Tibial nerve (tissue), 4 donors: Measurements from ENCODE around the gene MARCOL. TPM values are rescaled to one million over a fixed set of nuclear protein-coding genes. Genes with fewer than 3 reads are reported as not detected.
A peak's percentile ranks its signal among the peaks of the same experiment; 100 is the strongest.

Experiments used
- DNase-seq, 2 donors: peaks; one replicate each; pipeline ENCODE4 v3.0.0-alpha.2; 2019; ENCODE audit warnings: low spot score in 2 of 2
- H3K27ac ChIP-seq, 4 donors: fragments of 200-600 bp; sonication (generic) in 3 of 4; one replicate each; pipeline ENCODE4 v1.5.1; 2017 to 2019; ENCODE audit warnings: mild to moderate bottlenecking in 1 of 4
- H3K27me3 ChIP-seq, 2 donors: fragments of 200-600 bp; sonication (generic) in 1 of 2; one replicate each; pipeline versions ENCODE4 v1.5.1 to v1.6.0; 2017 to 2019
- H3K36me3 ChIP-seq, 3 donors: fragments of 200-600 bp; sonication (generic); one replicate each; pipeline ENCODE4 v1.5.1; 2018 to 2019
- H3K4me1 ChIP-seq, 4 donors: fragments of 200-600 bp; sonication (generic) in 3 of 4; one replicate each; pipeline ENCODE4 v1.5.1; 2017 to 2019
- H3K4me3 ChIP-seq, 4 donors: fragments of 200-600 bp; sonication (generic) in 3 of 4; one replicate each; pipeline ENCODE4 v1.5.1; 2017 to 2019; ENCODE audit warnings: mild to moderate bottlenecking in 1 of 4, moderate library complexity in 1 of 4
- H3K9me3 ChIP-seq, 4 donors: fragments of 200-600 bp; sonication (generic) in 3 of 4; one replicate each; pipeline ENCODE4 v1.5.1; 2017 to 2019
- CTCF ChIP-seq, 5 experiments: fragments of 200-600 bp in 3 of 5; fragments of 450-650 bp in 2 of 5; sonication (generic) in 3 of 5; IDR thresholded peaks; one replicate each; pipeline ENCODE4 v1.5.1; 2016 to 2019; ENCODE audit warnings: antibody characterized with exemption in 5 of 5, mild to moderate bottlenecking in 3 of 5, moderate library complexity in 2 of 5
- EP300 ChIP-seq, 2 donors: sonication (generic); formaldehyde crosslinking; IDR thresholded peaks; one replicate each; pipeline ENCODE4 v1.6.1; 2017; ENCODE audit warnings: antibody characterized with exemption in 2 of 2, mild to moderate bottlenecking in 1 of 2
- POLR2A ChIP-seq, 2 donors: fragments of 450-650 bp; IDR thresholded peaks; one replicate each; pipeline ENCODE4 v1.6.1; 2017; ENCODE audit warnings: antibody characterized with exemption in 2 of 2, mild to moderate bottlenecking in 2 of 2, moderate library complexity in 2 of 2
- WGBS, 2 donors: methylation state at CpG; one replicate each; pipeline ENCODE4 v1.1.5; 2018; 5-methylcytosine and 5-hydroxymethylcytosine counted together
- total RNA-seq, 4 donors: library from RNA; depleted of rRNA; stranded (reverse); fragments of >200 nt; gene quantifications; one replicate each; pipeline ENCODE4 v1.1.0, GENCODE V29; 2016

The MARCOL gene
- total RNA-seq, 4 donors from 2014 or later: not detected

DNA sequence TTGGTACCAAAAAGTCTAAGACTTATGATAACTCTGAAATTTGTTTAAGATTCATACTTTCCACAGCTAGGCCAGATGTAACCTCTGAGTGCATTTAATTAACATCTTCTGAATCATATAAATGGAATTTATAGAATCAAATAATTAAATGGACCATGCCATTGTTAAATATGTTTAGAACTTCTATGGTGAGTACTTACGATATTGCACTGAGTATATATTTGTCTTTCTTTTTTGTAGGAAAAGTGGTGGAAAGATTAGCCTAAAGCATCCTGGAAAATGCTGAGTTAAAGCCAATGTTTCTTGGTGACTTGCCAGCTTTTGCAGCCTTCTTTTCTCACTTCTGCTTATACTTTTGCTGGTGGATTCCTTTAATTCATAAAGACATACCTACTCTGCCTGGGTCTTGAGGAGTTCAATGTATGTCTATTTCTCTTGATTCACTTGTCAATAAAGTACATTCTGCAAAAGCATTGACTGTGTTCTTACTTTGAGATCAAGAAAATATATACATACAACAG is 23.6 kb upstream of the MARCOL start:
- no peak for TF ChIP-seq EP300 (IDR thresholded peaks at IDR 0.05)
- no peak for TF ChIP-seq CTCF (IDR thresholded peaks at IDR 0.05)
- no peak for TF ChIP-seq POLR2A (IDR thresholded peaks at IDR 0.05)

GRCh38 chr5:148221508-148221907 is 16.8 kb upstream of the MARCOL start:
- DNase-seq: no peak
- Histone ChIP-seq H3K4me3 (no peak overlapping the region), H3K4me1 (no peaks in the 10 kb centered on the region), H3K27me3 (no peaks in the 10 kb centered on the region), H3K9me3 (no peaks in the 10 kb centered on the region), H3K36me3 (no peaks in the 10 kb centered on the region), H3K27ac (no peak overlapping the region)
- no peak for TF ChIP-seq CTCF (IDR thresholded peaks at IDR 0.05)
- TF ChIP-seq POLR2A (IDR thresholded peaks at IDR 0.05): no peak
- TF ChIP-seq EP300 (IDR thresholded peaks at IDR 0.05): no peak
- 80 to 84% methylated on average over 6 of the region's 6 CpGs for WGBS, 2 donors

More for the DNA sequence above, 23.6 kb upstream of the MARCOL start:
- peak in 1 of 2 donors; percentile 7 for DNase-seq
- Histone ChIP-seq H3K27ac (no peak overlapping the region), H3K4me3 (no peak overlapping the region), H3K27me3 (no peaks in the 10 kb centered on the region), H3K4me1 (no peaks in the 10 kb centered on the region), H3K36me3 (no peaks in the 10 kb centered on the region), H3K9me3 (no peaks in the 10 kb centered on the region)
- WGBS, 2 donors: 36 to 46% methylated on average over 1 of the region's 1 CpG

DNA sequence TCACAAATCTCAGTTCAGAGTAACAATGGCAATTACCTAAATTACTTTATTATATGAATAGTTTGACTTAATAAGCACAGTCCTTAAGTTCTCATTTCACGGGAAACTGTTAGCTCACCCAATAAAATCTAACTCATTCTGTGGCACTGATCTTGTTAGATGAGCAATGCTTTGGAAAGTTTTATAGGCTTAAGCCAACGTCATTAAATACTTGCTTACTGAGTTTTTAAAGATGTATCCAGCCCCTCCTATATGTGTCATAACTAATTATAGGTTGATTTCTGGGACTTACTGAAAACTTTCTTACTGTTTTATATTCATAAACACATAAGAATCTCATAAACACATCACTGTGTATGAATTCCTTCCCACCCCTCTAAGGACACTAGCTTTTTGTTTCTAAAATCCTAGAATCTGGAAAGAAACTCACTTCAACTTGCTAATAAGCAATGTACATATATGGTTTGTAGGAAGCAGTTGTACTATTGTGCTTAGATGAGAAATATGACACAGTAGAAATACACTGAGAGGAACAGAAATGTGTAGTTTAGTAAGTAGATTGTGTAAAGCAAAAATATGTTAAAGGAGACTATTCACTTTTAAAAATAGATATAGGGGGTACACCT is 14.1 kb upstream of the MARCOL start:
- 32 to 40% methylated on average over 2 of the region's 2 CpGs for WGBS, 2 donors
- no peak for TF ChIP-seq EP300 (IDR thresholded peaks at IDR 0.05)
- no peak for TF ChIP-seq CTCF (IDR thresholded peaks at IDR 0.05)
- TF ChIP-seq POLR2A (IDR thresholded peaks at IDR 0.05): no peak

GRCh38 chr5:148228392-148228984 is 9.8 kb upstream of the MARCOL start:
- Histone ChIP-seq H3K4me3 (no peak overlapping the region), H3K27me3 (no peaks in the 10 kb centered on the region), H3K36me3 (no peaks in the 10 kb centered on the region), H3K4me1 (no peaks in the 10 kb centered on the region), H3K9me3 (no peaks in the 10 kb centered on the region), H3K27ac (no peak overlapping the region)
- WGBS, 2 donors: 89 to 91% methylated on average over 3 of the region's 3 CpGs
- no peak for TF ChIP-seq CTCF (IDR thresholded peaks at IDR 0.05)
- no peak for TF ChIP-seq POLR2A (IDR thresholded peaks at IDR 0.05)
- no peak for TF ChIP-seq EP300 (IDR thresholded peaks at IDR 0.05)
- DNase-seq: no peak

More for the DNA sequence above, 14.1 kb upstream of the MARCOL start:
- Histone ChIP-seq H3K27ac (no peak overlapping the region), H3K4me3 (no peak overlapping the region), H3K36me3 (no peaks in the 10 kb centered on the region), H3K27me3 (no peaks in the 10 kb centered on the region), H3K4me1 (no peaks in the 10 kb centered on the region), H3K9me3 (no peaks in the 10 kb centered on the region)
- no peak for DNase-seq

DNA sequence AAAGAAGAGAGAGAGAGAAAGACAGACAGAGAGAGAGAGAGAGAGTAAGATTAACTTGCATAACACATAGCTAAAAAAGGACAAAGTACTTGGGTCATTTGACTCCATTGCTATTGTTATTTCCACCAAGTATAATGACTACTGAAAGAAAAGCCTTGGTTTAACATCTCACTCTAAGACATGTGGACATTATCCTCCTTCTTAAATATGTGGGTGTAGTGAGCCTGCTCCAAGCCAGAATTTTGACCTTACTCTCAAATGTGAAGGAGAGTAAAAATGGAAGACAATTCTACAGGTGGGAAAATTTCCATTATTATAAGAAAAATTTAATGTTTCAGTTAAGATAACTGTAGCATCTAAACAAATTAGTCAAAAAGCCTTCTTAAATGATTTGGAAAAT is 8.5 kb upstream of the MARCOL start:
- DNase-seq: no peak
- no peak for TF ChIP-seq POLR2A (IDR thresholded peaks at IDR 0.05)
- no peak for TF ChIP-seq EP300 (IDR thresholded peaks at IDR 0.05)
- TF ChIP-seq CTCF (IDR thresholded peaks at IDR 0.05): no peak
- Histone ChIP-seq H3K36me3 (no peaks in the 10 kb centered on the region), H3K4me1 (no peaks in the 10 kb centered on the region), H3K27ac (no peak overlapping the region), H3K4me3 (no peak overlapping the region), H3K9me3 (no peaks in the 10 kb centered on the region), H3K27me3 (no peaks in the 10 kb centered on the region)
